Stomach smooth muscle (tissue), 2 donors: ENCODE results near the gene RARA.

Experiments used
- H3K27ac ChIP-seq: one replicate; pipeline ENCODE4 v1.7.0; 2013; ENCODE audit warnings: mild to moderate bottlenecking, low read length, inconsistent platforms
- H3K27me3 ChIP-seq, 2 donors: one replicate each; pipeline ENCODE4 v1.7.0; 2013; ENCODE audit warnings: low read length in 2 of 2; ENCODE audit not compliant: insufficient read depth in 2 of 2, control insufficient read depth in 1 of 2
- H3K36me3 ChIP-seq, 2 donors: one replicate each; pipeline ENCODE4 v1.7.0; 2013; ENCODE audit warnings: low read length in 2 of 2; ENCODE audit not compliant: control insufficient read depth in 2 of 2, insufficient read depth in 2 of 2
- H3K4me1 ChIP-seq: one replicate; pipeline ENCODE4 v1.7.0; 2013; ENCODE audit warnings: low read length; ENCODE audit not compliant: control insufficient read depth, insufficient read depth
- H3K4me3 ChIP-seq, 2 donors: one replicate each; pipeline ENCODE4 v1.7.0; 2013; ENCODE audit warnings: low read length in 2 of 2
- H3K9ac ChIP-seq, 2 donors: one replicate each; pipeline ENCODE4 v1.7.0; 2013; ENCODE audit warnings: low read length in 2 of 2, mild to moderate bottlenecking in 1 of 2
- H3K9me3 ChIP-seq, 2 donors: one replicate each; pipeline ENCODE4 v1.7.0; 2013; ENCODE audit warnings: low read length in 2 of 2; ENCODE audit not compliant: control insufficient read depth in 2 of 2
- donor health status: healthy.
- donor health status: Pancreatic carcinoma.

The RARA gene

DNA sequence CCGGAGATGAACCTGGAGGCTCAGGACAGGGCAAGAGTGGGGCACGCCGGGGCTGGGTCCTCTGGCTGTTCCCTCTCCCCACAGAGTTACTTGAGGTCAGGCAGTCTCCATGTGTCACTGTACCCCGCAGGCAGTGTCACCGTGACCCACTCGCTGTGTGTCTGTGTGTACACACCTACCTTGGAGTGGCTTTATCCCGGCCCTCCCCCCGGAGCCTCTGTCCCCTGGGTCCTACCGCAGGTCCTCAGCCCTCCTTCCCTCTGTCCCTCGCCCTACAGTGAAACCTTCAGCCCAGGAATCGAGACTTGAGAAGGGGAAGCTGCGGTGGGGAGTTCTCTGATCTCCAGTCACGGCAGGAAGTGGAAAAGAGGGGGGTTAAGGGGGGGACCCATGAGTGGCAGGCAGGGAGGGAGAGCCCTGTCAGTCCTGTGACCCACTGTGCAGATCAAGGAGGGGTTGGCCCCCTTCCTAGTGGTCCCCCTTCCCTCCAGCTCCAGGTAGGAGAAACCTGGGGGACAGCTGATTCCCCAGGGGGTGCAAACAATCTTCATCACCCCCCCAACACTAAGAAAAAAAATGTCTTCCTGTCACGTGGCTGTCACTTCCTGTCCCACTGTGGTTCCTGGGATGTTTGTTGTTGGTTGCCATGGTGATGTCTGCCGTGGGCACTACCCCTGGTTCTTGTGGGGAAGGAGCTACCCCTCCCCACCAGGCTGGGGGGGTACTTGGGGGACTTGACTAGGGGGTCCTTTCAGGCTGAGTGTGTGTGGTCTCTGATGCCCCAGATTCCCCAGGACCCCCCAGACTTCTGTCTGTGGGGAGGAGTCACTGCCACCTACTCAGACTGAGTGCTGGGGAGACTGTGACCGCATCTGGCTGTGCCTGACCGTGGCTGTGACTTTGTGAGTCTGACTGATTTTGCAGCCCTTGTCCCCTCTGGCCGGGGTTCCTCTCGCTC is 13.7 kb downstream of the RARA start:
- Histone ChIP-seq H3K9me3 (no peaks in the 10 kb centered on the region), H3K27ac (peak overlapping the region; percentile 91), H3K27me3 (no peaks in the 10 kb centered on the region), H3K4me1 (peaks cover 92% of the 10 kb centered on the region), H3K4me3 (peak overlapping the region; percentile 66 to 75), H3K9ac (peak overlapping the region; percentile 62 to 75), H3K36me3 (no peaks in the 10 kb centered on the region)

DNA sequence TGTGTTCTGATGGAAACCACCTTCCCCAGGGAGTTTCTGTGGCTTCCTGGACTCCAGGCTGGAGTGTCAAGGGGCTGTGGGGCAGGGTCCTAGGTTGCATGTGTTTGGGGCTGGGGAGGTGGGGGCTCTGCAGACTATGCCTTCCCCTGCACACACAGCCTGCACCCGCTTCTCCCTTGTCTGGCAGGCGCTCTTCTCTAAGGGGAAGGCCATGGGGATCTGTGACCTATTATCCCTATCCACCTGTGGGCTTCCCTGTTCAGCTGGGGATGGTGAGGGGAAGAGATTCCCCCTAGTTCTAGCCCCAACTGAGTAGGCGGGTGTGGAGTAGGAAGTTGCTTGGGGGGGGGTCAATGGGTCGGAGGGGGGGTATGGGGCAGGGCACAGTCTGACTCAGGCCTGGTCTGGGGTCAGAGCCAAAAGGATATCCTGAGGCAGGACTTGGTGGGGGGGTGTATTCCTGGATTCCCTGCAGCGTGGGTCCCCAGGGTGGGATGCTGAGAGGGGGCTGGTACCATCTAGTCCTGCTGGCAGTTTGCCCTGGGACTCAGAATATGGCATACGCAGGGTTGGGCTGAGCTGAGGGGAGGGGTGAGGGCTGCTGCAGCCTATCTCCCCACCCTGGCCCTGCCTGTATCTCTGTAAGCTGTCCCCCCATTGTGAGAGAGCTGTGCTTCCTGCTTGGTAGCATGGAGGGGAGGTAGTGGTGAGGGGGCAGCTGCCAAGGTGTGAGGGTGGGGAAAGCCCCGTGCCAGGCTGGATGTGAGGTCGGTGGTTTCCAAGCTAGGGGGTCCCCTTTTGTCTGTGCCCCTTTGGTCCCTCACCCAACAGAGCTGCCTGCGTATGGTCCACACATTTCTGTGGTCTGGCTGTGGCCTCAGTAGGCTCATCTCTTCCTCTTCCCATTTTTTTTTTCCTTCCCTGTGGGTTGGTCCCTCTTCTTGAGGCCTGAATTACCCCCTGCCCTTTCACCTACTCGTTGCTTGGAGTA is 14.7 kb downstream of the RARA start:
- H3K27me3 ChIP-seq, result no peaks in the 10 kb centered on the region
- peak overlapping the region; percentile 62 to 75 for H3K9ac ChIP-seq
- peak overlapping the region; percentile 9 to 75 for H3K4me3 ChIP-seq

DNA sequence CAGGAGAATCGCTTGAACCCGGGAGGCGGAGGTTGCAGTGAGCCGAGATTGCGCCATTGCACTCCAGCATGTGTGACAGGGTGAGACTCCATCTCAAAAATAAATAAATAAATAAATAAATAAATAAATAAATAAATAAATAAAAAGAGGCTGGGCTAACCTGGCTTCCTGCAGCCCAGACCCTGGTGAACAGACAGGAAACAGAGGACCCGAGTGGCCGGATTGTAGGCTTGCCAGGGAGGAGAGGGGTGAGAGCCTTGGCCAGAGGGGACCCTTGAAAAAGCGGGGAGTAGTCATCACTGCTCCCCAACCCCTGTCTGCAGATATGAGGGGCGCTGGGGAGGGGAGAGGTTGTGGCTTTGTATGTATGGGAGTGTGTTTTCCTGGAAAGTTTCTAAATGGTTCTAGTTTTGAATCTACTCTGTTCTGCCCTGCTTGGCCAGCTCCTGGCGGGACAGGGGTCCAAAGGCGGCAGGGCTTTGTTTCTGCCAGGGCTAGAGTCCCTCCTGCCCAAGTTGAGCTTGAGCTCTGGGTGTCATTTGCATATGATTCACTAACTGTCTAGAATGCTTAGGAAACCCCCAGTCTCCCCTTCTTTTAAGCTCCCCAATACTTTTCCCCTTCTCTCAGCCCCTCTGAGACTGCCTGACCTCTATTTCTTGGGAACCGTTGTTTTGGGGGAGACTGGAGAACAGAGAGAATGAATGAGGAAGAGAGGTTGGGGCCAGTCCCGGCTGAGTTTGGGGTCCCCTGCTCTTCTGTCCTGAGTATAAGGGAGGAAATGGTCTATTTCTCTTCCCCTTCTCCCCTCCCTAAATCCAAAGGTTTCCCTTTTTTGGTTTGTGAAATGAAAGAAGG is 16.4 kb downstream of the RARA start:
- Histone ChIP-seq H3K27me3 (no peaks in the 10 kb centered on the region), H3K4me1 (peaks cover 80% of the 10 kb centered on the region), H3K27ac (peak overlapping the region; percentile 46), H3K36me3 (no peaks in the 10 kb centered on the region), H3K9me3 (no peaks in the 10 kb centered on the region), H3K4me3 (peak overlapping the region in 1 of 2 donors; percentile 29), H3K9ac (no peak overlapping the region)

More for the DNA sequence above, 14.7 kb downstream of the RARA start:
- Histone ChIP-seq H3K27ac (peak overlapping the region; percentile 91), H3K9me3 (no peaks in the 10 kb centered on the region), H3K4me1 (peaks cover 89% of the 10 kb centered on the region), H3K36me3 (no peaks in the 10 kb centered on the region)

DNA sequence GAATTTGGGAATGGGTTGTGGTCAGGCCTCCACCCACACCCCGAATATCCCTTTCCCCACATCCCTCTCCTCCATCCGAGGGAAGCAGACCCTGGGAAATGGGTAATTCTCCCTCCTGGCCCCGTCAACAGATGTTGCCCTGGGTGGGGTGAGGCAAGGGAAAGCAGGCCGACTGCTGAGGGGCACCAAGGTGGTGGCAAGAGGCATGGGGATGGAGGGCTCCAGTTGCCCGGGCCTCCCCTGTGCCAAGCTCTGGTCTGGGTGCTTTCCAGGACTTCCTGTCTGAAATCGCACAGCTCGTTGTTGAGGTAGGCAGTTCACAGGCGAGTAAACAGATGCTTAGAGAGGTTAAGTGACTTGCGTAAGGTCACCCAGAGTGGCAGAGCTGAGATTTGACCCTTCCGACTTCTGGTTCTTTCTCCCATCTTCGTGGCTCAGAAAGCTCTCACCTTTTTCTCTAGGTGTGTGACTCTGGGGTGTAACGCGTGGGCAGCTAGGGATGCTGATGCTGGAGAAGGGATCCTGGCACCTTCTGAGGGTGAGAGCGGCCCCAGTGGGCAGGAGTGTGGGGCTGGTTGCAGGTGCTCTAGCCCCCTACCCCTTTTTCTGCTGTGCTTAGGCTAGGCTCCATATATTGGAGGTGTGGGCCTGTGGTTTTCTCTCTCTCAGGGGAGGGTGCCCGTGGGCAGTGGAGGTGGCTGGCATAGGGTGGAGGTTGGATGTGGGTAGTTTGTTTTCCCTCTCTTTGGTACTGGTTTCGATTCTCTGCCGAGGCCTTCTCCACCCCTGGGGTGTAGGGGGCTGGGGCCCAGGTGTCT is 17.2 kb downstream of the RARA start:
- no peaks in the 10 kb centered on the region for H3K27me3 ChIP-seq
- peak overlapping the region; percentile 46 for H3K27ac ChIP-seq
- H3K4me1 ChIP-seq, result peaks cover 80% of the 10 kb centered on the region
- H3K9ac ChIP-seq, result no peak overlapping the region
- peak overlapping the region in 1 of 2 donors; percentile 29 for H3K4me3 ChIP-seq
- H3K9me3 ChIP-seq, result no peaks in the 10 kb centered on the region
- peaks cover 0 to 5% of the 10 kb centered on the region in 2 donors for H3K36me3 ChIP-seq

DNA sequence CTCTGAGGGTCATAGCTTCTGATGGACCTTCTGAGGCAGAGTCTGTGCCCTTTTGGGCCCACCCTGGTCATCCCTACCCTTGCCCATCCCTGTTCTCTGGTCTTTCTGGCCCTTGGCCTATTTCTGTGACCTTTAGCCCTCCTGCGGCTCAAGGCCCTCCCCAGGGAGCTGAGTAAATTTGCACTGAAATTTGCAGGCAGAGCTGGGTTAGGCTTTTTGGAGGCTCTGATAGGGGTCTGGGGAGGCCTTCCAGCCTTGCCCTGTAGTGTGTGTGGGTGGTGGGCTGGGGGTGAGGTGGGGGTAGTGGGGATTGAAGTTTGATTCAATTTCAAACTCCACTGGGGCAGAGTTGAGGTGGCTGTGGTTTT is 17.8 kb downstream of the RARA start:
- peaks cover 0 to 5% of the 10 kb centered on the region in 2 donors for H3K36me3 ChIP-seq
- peaks cover 80% of the 10 kb centered on the region for H3K4me1 ChIP-seq
- peak overlapping the region; percentile 46 for H3K27ac ChIP-seq
- no peaks in the 10 kb centered on the region for H3K9me3 ChIP-seq
- no peak overlapping the region for H3K9ac ChIP-seq
- H3K27me3 ChIP-seq, result no peaks in the 10 kb centered on the region
- peak overlapping the region in 1 of 2 donors; percentile 22 for H3K4me3 ChIP-seq

DNA sequence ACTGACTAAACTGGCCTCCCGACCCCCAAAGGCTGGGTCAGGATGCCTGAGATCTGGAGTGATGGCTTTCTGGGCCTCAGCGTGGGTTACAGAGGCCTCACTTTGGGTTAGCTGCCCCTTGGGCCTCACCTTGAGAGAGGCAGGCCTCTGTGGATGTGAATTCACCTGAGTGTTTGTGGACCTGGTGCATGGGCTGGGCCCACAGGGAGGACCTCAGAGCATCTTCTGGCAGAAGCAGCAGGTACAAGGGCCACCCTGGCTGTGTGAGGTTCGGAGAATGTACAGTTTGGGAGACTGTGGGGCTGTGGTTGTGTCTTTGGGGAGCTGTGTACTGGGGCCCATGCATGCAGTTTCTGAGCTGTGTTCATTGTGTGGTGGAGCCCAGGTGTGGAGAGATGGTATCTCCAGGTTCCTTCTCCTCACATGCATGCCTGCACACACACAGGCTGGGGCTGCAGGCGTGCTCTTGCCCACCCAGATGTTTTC is 18.3 kb downstream of the RARA start:
- H3K36me3 ChIP-seq, result peaks cover 0 to 5% of the 10 kb centered on the region in 2 donors
- H3K9ac ChIP-seq, result no peak overlapping the region
- H3K9me3 ChIP-seq, result no peaks in the 10 kb centered on the region
- no peaks in the 10 kb centered on the region for H3K27me3 ChIP-seq
- H3K27ac ChIP-seq, result peak overlapping the region; percentile 46
- no peak overlapping the region for H3K4me3 ChIP-seq
- H3K4me1 ChIP-seq, result peaks cover 80% of the 10 kb centered on the region

DNA sequence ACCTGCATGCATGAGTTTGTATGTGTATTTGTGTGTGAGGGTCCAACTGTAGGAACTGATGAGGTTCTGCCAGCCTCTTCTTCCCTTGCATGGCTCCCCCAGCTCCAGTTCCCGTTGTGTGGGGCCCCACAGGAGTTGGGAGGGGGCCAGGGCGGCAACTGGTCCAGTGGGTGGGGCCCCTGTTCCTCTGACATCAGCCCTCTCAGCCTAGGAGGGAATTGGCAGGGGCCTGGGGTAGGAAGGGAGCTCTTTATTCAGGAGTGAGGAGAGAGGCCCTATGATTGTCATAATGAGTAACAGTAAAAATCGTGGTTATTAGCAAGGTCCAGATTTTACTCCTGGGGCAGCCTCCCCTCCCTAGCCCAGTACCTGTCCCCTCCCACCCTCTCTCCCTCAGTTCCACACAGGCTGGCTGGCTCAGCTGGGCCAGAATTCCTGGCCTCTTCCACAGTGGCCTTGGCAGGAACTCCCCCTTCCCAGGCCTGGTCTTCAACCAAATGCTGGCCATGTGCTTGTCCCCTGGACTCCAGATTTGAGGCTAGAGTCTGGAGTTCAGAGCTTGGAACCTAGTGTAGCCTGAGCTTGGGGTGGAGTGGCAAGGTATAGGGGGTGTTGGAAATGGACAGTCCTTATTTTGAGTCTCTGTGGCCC is 18.9 kb downstream of the RARA start:
- Histone ChIP-seq H3K9me3 (no peaks in the 10 kb centered on the region), H3K27ac (peak overlapping the region; percentile 46), H3K27me3 (no peaks in the 10 kb centered on the region), H3K36me3 (peaks cover 0 to 5% of the 10 kb centered on the region in 2 donors), H3K4me1 (peaks cover 80% of the 10 kb centered on the region), H3K9ac (peak overlapping the region in 1 of 2 donors; percentile 20), H3K4me3 (no peak overlapping the region)

DNA sequence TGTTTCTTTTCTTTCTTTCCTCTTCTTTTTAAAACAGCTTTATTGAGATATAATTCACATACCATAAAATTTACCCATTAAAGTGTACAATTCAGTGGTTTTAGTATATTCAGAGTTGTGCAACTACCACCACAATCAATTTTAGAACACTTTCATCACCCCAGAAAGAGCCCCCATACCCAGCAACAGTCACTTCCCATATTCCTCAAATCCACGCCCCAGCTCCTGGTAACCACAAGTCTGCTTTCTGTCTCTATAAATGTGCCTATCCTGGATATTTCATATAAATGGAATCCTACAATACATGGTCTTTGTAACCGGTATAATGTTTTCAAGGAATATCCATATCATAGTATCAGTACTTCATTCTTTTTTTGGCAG is 19.4 kb downstream of the RARA start:
- H3K9me3 ChIP-seq, result no peaks in the 10 kb centered on the region
- H3K27me3 ChIP-seq, result no peaks in the 10 kb centered on the region
- H3K36me3 ChIP-seq, result peaks cover 0 to 5% of the 10 kb centered on the region in 2 donors
- H3K9ac ChIP-seq, result no peak overlapping the region
- H3K27ac ChIP-seq, result peak overlapping the region; percentile 46
- H3K4me1 ChIP-seq, result peaks cover 80% of the 10 kb centered on the region
- no peak overlapping the region for H3K4me3 ChIP-seq
